VCaP (cell line): ENCODE results near the gene IGSF5.

Experiments
- H3K27ac ChIP-seq: fragments of 450-650 bp; 2 replicates; pipeline ENCODE4 v1.5.1; 2017
- CTCF ChIP-seq: fragments of 450-650 bp; conservative IDR thresholded peaks from 2 replicates; pipeline ENCODE4 v1.5.1; 2017; ENCODE audit warnings: mild to moderate bottlenecking, moderate library complexity

IGSF5 gene

GRCh38 chr21:39775816-39776215, 30.8 kb downstream of the IGSF5 start:
- no peak for TF ChIP-seq CTCF
- H3K27ac ChIP-seq, result no peak overlapping the region

GRCh38 chr21:39776589-39776988, 31.6 kb downstream of the IGSF5 start:
- peak overlapping the region; percentile 9; the same call in 1 of the 2 replicates for H3K27ac ChIP-seq
- no peak for TF ChIP-seq CTCF

GRCh38 chr21:39781331-39781730, 36.3 kb downstream of the IGSF5 start:
- H3K27ac ChIP-seq, result no peak overlapping the region
- TF ChIP-seq CTCF, result no peak

GRCh38 chr21:39788383-39788782, 43.4 kb downstream of the IGSF5 start:
- H3K27ac ChIP-seq, result peak overlapping the region; percentile 88
- peak; percentile 100 for TF ChIP-seq CTCF

- no peak overlapping the region for H3K27ac ChIP-seq
- no peak for TF ChIP-seq CTCF
These were observed 51.5 kb downstream of the IGSF5 start for GRCh38 chr21:39796466-39796865.

GRCh38 chr21:39799178-39799577, 54.2 kb downstream of the IGSF5 start:
- H3K27ac ChIP-seq, result peak overlapping the region; percentile 62
- no peak for TF ChIP-seq CTCF

- no peak for TF ChIP-seq CTCF
These were observed 55.3 kb downstream of the IGSF5 start for GRCh38 chr21:39800311-39800710.

GRCh38 chr21:39802217-39802616, 57.2 kb downstream of the IGSF5 start:
- no peak overlapping the region for H3K27ac ChIP-seq
- no peak for TF ChIP-seq CTCF

More at GRCh38 chr21:39800311-39800710, 55.3 kb downstream of the IGSF5 start:
- H3K27ac ChIP-seq, result peak overlapping the region; percentile 62; the same call in 1 of the 2 replicates
